GM23338 (cell line): ENCODE measurements around the gene BTBD18. TPM values are rescaled to one million over a fixed set of nuclear protein-coding genes. Genes with fewer than 3 reads are reported as not detected.

ENCODE experiments used
- ATAC-seq: fragments of 200-7000 bp; cut with Tn5 transposase; 3 replicates; pipeline ENCODE4 v1.9.1; 2020
- DNase-seq: peaks from one replicate; pipeline ENCODE4 v3.0.0-alpha.2; 2015; ENCODE audit warnings: low spot score
- H2AFZ ChIP-seq: fragments of 200-600 bp; sonication (generic); 2 replicates; pipeline ENCODE4 v1.8.0; 2016; ENCODE audit warnings: antibody characterized with exemption, mild to moderate bottlenecking, moderate library complexity
- H3F3A ChIP-seq: fragments of 200-600 bp; sonication (generic); replicated peaks from 2 replicates; pipeline ENCODE4 v1.8.0; 2017; ENCODE audit warnings: antibody characterized with exemption, mixed run types, low read depth
- H3K27ac ChIP-seq: fragments of 200-600 bp; sonication (generic); 2 replicates; pipeline ENCODE4 v1.6.1; 2016; ENCODE audit warnings: low read depth
- H3K27me3 ChIP-seq: fragments of 200-600 bp; sonication (generic); 2 replicates; pipeline ENCODE4 v1.8.0; 2016; ENCODE audit warnings: mild to moderate bottlenecking, mixed run types, moderate library complexity; ENCODE audit not compliant: insufficient read depth
- H3K36me3 ChIP-seq: fragments of 200-600 bp; sonication (generic); 2 replicates; pipeline ENCODE4 v1.8.0; 2016; ENCODE audit warnings: mild to moderate bottlenecking; ENCODE audit not compliant: insufficient read depth
- H3K4me1 ChIP-seq: fragments of 200-600 bp; sonication (generic); 2 replicates; pipeline ENCODE4 v1.8.0; 2016; ENCODE audit warnings: mild to moderate bottlenecking, moderate library complexity; ENCODE audit not compliant: insufficient read depth
- H3K4me2 ChIP-seq: fragments of 200-600 bp; sonication (generic); 2 replicates; pipeline ENCODE4 v1.7.1; 2017; ENCODE audit warnings: mixed run types
- H3K4me3 ChIP-seq: fragments of 200-600 bp; sonication (generic); 2 replicates; pipeline ENCODE4 v1.6.1; 2016; ENCODE audit warnings: mixed run types
- H3K79me2 ChIP-seq: fragments of 200-600 bp; sonication (generic); replicated peaks from 2 replicates; pipeline ENCODE4 v1.8.0; 2017; ENCODE audit warnings: mild to moderate bottlenecking; ENCODE audit not compliant: insufficient read depth
- H3K9me2 ChIP-seq: fragments of 200-600 bp; sonication (generic); 2 replicates; pipeline ENCODE4 v1.8.0; 2017; ENCODE audit not compliant: insufficient read depth
- H4K20me1 ChIP-seq: fragments of 200-600 bp; sonication (generic); replicated peaks from 2 replicates; pipeline ENCODE4 v1.8.0; 2017; ENCODE audit warnings: mild to moderate bottlenecking; ENCODE audit not compliant: insufficient read depth
- H3K27ac Mint-ChIP-seq: 2 replicates; pipeline ENCODE4 v1.8.0; 2020; ENCODE audit warnings: inconsistent platforms, mild to moderate bottlenecking, moderate library complexity, mixed read lengths
- H3K27me3 Mint-ChIP-seq: 3 replicates; pipeline ENCODE4 v1.8.0; 2022; ENCODE audit warnings: low read depth, mild to moderate bottlenecking, moderate library complexity, mixed read lengths, inconsistent platforms; ENCODE audit not compliant: insufficient read depth, poor library complexity
- H3K36me3 Mint-ChIP-seq: 3 replicates; pipeline ENCODE4 v1.8.0; 2021; ENCODE audit warnings: low read depth, mild to moderate bottlenecking, inconsistent platforms, moderate library complexity, mixed read lengths
- H3K4me1 Mint-ChIP-seq: 3 replicates; pipeline ENCODE4 v1.8.0; 2020; ENCODE audit warnings: mild to moderate bottlenecking, inconsistent platforms, mixed read lengths
- H3K4me3 Mint-ChIP-seq: 3 replicates; pipeline ENCODE4 v1.8.0; 2021; ENCODE audit warnings: moderate library complexity, mild to moderate bottlenecking, inconsistent platforms, mixed read lengths
- H3K9me3 Mint-ChIP-seq: 3 replicates; pipeline ENCODE4 v1.8.0; 2020; ENCODE audit warnings: moderate library complexity, mild to moderate bottlenecking, inconsistent platforms, mixed read lengths
- CREB1 ChIP-seq: fragments of 250-450 bp; sonication (Bioruptor Pico); IDR thresholded peaks from 2 replicates; pipeline ENCODE4 v1.5.0; 2020; ENCODE audit warnings: low read depth, mild to moderate bottlenecking, moderate library complexity
- EZH2 ChIP-seq: fragments of 200-600 bp; sonication (generic); IDR thresholded peaks from one replicate; pipeline ENCODE4 v1.8.0; 2017; ENCODE audit warnings: antibody characterized with exemption, mild to moderate bottlenecking, low read depth; ENCODE audit not compliant: unreplicated experiment
- EZH2phosphoT487 ChIP-seq: fragments of 200-600 bp; sonication (generic); IDR thresholded peaks from one replicate; pipeline ENCODE4 v1.8.1; 2018; ENCODE audit warnings: antibody characterized with exemption; ENCODE audit not compliant: unreplicated experiment
- JUNB ChIP-seq: IDR thresholded peaks from one replicate; pipeline ENCODE4 v1.6.1; 2016; ENCODE audit warnings: antibody characterized with exemption; ENCODE audit not compliant: unreplicated experiment
- NANOG ChIP-seq: IDR thresholded peaks from 2 replicates; pipeline ENCODE4 v1.6.1; 2016; ENCODE audit warnings: antibody characterized with exemption, borderline replicate concordance
- POLR2AphosphoS5 ChIP-seq: IDR thresholded peaks from 2 replicates; pipeline ENCODE4 v1.6.1; 2016; ENCODE audit warnings: antibody characterized with exemption, low read depth
- STAT1 ChIP-seq: IDR thresholded peaks from one replicate; pipeline ENCODE4 v1.6.1; 2016; ENCODE audit warnings: antibody characterized with exemption; ENCODE audit not compliant: unreplicated experiment
- ZNF114 ChIP-seq: fragments of 250-450 bp; sonication (Bioruptor Pico); IDR thresholded peaks from 2 replicates; pipeline ENCODE4 v1.5.0; 2020; ENCODE audit warnings: mild to moderate bottlenecking, moderate library complexity
- ZNF331 ChIP-seq: fragments of 250-450 bp; sonication (Bioruptor Pico); IDR thresholded peaks from 2 replicates; pipeline ENCODE4 v1.5.0; 2020; ENCODE audit warnings: low read depth, mild to moderate bottlenecking, moderate library complexity
- polyA plus RNA-seq: library from polyadenylated mRNA; unstranded; fragments of >200 nt; fragmentation: Nextera tagmentation; extraction: Ambion mirVana; gene quantifications from 2 replicates; pipeline ENCODE4 v1.2.1, GENCODE V29; 2016
- total RNA-seq: library from RNA; depleted of rRNA; stranded (reverse); fragments of >200 nt; shearing (Covaris generic); gene quantifications from 2 replicates; pipeline ENCODE4 v1.2.3, GENCODE V29; 2014
- TF ChIP-seq, protein P1 (sequence below): IDR thresholded peaks from 2 replicates; pipeline ENCODE4 v1.6.1; 2016; ENCODE audit warnings: antibody characterized with exemption
- TF ChIP-seq, protein P2 (sequence below), 2 experiments: fragments of 200-600 bp in 1 of 2; sonication (generic) in 1 of 2; conservative IDR thresholded peaks; 2 replicates each; pipeline versions ENCODE4 v1.5.1 to v1.6.1; 2016 to 2017; ENCODE audit warnings: antibody characterized with exemption in 2 of 2, low read depth in 2 of 2, mild to moderate bottlenecking in 2 of 2, moderate library complexity in 1 of 2
- TF ChIP-seq, protein P3 (sequence below): IDR thresholded peaks from one replicate; pipeline ENCODE4 v1.6.1; 2018; ENCODE audit warnings: antibody characterized with exemption; ENCODE audit not compliant: unreplicated experiment
- TF ChIP-seq, protein P4 (sequence below): fragments of 250-450 bp; sonication (Bioruptor Pico); IDR thresholded peaks from 2 replicates; pipeline ENCODE4 v1.5.0; 2020; ENCODE audit warnings: mild to moderate bottlenecking, moderate library complexity

The BTBD18 gene
- total and polyA plus RNA-seq, 2 experiments from 2014 or later = 0.29 TPM; not detected in 1

DNA sequence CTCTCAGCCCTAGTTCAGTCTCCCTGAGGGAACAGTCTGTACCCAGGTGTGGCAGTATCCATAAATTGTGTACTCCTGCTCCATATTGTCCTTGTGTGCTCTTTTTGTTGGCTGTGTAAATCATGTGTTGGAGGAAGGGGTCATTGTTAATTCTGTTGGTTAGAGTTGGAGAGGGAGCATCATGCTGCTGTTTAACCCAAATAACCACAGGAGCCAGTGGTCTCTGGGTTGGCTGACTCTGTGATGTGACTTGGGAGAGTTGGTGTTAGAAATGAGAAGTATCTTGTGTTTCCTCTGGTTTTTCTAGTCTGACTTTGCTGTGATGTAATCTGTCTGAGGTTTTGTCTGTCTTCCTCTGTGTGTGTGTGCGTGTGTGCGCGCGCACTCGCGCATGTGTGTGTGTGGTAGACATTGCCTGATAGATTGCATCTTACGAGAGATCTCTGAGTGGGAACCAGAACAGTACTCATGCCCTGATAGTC, 40.5 kb upstream of the BTBD18 start:
- no peak overlapping the region for H2AFZ ChIP-seq
- TF ChIP-seq EZH2phosphoT487 (no peak), JUNB (no peak), ZNF331 (CRISPR knock-in tag) (no peak), CREB1 (CRISPR knock-in tag) (no peak), ZNF114 (CRISPR knock-in tag) (no peak), NANOG (no peak), POLR2AphosphoS5 (no peak), EZH2 (no peak), STAT1 (no peak)
- TF ChIP-seq, protein P1, sequence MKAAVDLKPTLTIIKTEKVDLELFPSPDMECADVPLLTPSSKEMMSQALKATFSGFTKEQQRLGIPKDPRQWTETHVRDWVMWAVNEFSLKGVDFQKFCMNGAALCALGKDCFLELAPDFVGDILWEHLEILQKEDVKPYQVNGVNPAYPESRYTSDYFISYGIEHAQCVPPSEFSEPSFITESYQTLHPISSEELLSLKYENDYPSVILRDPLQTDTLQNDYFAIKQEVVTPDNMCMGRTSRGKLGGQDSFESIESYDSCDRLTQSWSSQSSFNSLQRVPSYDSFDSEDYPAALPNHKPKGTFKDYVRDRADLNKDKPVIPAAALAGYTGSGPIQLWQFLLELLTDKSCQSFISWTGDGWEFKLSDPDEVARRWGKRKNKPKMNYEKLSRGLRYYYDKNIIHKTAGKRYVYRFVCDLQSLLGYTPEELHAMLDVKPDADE = no peak
- TF ChIP-seq, protein P2, sequence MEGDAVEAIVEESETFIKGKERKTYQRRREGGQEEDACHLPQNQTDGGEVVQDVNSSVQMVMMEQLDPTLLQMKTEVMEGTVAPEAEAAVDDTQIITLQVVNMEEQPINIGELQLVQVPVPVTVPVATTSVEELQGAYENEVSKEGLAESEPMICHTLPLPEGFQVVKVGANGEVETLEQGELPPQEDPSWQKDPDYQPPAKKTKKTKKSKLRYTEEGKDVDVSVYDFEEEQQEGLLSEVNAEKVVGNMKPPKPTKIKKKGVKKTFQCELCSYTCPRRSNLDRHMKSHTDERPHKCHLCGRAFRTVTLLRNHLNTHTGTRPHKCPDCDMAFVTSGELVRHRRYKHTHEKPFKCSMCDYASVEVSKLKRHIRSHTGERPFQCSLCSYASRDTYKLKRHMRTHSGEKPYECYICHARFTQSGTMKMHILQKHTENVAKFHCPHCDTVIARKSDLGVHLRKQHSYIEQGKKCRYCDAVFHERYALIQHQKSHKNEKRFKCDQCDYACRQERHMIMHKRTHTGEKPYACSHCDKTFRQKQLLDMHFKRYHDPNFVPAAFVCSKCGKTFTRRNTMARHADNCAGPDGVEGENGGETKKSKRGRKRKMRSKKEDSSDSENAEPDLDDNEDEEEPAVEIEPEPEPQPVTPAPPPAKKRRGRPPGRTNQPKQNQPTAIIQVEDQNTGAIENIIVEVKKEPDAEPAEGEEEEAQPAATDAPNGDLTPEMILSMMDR (conservative IDR thresholded peaks at IDR 0.05; ENCODE audit: low read depth in 2 of 2) = no peak
- TF ChIP-seq, protein P3, sequence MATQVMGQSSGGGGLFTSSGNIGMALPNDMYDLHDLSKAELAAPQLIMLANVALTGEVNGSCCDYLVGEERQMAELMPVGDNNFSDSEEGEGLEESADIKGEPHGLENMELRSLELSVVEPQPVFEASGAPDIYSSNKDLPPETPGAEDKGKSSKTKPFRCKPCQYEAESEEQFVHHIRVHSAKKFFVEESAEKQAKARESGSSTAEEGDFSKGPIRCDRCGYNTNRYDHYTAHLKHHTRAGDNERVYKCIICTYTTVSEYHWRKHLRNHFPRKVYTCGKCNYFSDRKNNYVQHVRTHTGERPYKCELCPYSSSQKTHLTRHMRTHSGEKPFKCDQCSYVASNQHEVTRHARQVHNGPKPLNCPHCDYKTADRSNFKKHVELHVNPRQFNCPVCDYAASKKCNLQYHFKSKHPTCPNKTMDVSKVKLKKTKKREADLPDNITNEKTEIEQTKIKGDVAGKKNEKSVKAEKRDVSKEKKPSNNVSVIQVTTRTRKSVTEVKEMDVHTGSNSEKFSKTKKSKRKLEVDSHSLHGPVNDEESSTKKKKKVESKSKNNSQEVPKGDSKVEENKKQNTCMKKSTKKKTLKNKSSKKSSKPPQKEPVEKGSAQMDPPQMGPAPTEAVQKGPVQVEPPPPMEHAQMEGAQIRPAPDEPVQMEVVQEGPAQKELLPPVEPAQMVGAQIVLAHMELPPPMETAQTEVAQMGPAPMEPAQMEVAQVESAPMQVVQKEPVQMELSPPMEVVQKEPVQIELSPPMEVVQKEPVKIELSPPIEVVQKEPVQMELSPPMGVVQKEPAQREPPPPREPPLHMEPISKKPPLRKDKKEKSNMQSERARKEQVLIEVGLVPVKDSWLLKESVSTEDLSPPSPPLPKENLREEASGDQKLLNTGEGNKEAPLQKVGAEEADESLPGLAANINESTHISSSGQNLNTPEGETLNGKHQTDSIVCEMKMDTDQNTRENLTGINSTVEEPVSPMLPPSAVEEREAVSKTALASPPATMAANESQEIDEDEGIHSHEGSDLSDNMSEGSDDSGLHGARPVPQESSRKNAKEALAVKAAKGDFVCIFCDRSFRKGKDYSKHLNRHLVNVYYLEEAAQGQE = no peak
- TF ChIP-seq, protein P4, sequence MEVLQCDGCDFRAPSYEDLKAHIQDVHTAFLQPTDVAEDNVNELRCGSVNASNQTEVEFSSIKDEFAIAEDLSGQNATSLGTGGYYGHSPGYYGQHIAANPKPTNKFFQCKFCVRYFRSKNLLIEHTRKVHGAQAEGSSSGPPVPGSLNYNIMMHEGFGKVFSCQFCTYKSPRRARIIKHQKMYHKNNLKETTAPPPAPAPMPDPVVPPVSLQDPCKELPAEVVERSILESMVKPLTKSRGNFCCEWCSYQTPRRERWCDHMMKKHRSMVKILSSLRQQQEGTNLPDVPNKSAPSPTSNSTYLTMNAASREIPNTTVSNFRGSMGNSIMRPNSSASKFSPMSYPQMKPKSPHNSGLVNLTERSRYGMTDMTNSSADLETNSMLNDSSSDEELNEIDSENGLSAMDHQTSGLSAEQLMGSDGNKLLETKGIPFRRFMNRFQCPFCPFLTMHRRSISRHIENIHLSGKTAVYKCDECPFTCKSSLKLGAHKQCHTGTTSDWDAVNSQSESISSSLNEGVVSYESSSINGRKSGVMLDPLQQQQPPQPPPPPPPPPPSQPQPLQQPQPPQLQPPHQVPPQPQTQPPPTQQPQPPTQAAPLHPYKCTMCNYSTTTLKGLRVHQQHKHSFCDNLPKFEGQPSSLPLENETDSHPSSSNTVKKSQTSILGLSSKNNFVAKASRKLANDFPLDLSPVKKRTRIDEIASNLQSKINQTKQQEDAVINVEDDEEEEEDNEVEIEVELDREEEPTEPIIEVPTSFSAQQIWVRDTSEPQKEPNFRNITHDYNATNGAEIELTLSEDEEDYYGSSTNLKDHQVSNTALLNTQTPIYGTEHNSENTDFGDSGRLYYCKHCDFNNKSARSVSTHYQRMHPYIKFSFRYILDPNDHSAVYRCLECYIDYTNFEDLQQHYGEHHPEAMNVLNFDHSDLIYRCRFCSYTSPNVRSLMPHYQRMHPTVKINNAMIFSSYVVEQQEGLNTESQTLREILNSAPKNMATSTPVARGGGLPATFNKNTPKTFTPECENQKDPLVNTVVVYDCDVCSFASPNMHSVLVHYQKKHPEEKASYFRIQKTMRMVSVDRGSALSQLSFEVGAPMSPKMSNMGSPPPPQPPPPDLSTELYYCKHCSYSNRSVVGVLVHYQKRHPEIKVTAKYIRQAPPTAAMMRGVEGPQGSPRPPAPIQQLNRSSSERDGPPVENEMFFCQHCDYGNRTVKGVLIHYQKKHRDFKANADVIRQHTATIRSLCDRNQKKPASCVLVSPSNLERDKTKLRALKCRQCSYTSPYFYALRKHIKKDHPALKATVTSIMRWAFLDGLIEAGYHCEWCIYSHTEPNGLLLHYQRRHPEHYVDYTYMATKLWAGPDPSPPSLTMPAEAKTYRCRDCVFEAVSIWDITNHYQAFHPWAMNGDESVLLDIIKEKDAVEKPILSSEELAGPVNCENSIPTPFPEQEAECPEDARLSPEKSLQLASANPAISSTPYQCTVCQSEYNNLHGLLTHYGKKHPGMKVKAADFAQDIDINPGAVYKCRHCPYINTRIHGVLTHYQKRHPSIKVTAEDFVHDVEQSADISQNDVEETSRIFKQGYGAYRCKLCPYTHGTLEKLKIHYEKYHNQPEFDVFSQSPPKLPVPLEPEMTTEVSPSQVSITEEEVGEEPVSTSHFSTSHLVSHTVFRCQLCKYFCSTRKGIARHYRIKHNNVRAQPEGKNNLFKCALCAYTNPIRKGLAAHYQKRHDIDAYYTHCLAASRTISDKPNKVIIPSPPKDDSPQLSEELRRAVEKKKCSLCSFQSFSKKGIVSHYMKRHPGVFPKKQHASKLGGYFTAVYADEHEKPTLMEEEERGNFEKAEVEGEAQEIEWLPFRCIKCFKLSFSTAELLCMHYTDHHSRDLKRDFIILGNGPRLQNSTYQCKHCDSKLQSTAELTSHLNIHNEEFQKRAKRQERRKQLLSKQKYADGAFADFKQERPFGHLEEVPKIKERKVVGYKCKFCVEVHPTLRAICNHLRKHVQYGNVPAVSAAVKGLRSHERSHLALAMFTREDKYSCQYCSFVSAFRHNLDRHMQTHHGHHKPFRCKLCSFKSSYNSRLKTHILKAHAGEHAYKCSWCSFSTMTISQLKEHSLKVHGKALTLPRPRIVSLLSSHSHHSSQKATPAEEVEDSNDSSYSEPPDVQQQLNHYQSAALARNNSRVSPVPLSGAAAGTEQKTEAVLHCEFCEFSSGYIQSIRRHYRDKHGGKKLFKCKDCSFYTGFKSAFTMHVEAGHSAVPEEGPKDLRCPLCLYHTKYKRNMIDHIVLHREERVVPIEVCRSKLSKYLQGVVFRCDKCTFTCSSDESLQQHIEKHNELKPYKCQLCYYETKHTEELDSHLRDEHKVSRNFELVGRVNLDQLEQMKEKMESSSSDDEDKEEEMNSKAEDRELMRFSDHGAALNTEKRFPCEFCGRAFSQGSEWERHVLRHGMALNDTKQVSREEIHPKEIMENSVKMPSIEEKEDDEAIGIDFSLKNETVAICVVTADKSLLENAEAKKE (CRISPR knock-in tag) = no peak
- Mint-ChIP-seq H3K27ac (peak overlapping the region; percentile 11; the same call in 1 of the 2 replicates), H3K4me3 (no peak overlapping the region), H3K4me1 (peaks cover 31% of the 10 kb centered on the region), H3K36me3 (peaks cover 42% of the 10 kb centered on the region), H3K27me3 (peaks cover 3% of the 10 kb centered on the region), H3K9me3 (no peaks in the 10 kb centered on the region)
- no peak for DNase-seq
- peak overlapping the region; percentile 79 for H3K27ac ChIP-seq
- H3K4me3 ChIP-seq = no peak overlapping the region
- peaks cover 8% of the 10 kb centered on the region; the same call in 1 of the 2 replicates for H3F3A ChIP-seq
- H3K36me3 ChIP-seq = peaks cover 27% of the 10 kb centered on the region
- H3K4me2 ChIP-seq = no peak overlapping the region
- peaks cover 92% of the 10 kb centered on the region for H3K79me2 ChIP-seq
- no peak for ATAC-seq
- peaks cover 20% of the 10 kb centered on the region for H4K20me1 ChIP-seq
- no peaks in the 10 kb centered on the region for H3K27me3 ChIP-seq
- H3K4me1 ChIP-seq = peaks cover 26% of the 10 kb centered on the region
- no peaks in the 10 kb centered on the region for H3K9me2 ChIP-seq
